ENCODE data around the gene ZNF500. TPM values are rescaled to one million over a fixed set of nuclear protein-coding genes. Genes with fewer than 3 reads are reported as not detected.
"Not testable (repeated sequence)": the region's sequence is repeated elsewhere in the genome, so short reads cannot be mapped to it uniquely, and the experiment has no call there.

The ZNF500 gene
- total RNA-seq, 4 donors from 2014 or later, result 11.0 to 31.2 (median 20.2) TPM

GRCh38 chr16:4787068-4787467 is 20.1 kb upstream of the ZNF500 start:
- no peak for TF ChIP-seq CTCF (IDR thresholded peaks at IDR 0.05)
- TF ChIP-seq POLR2A (IDR thresholded peaks at IDR 0.05), result no peak
- H3K27me3 ChIP-seq, result no peaks in the 10 kb centered on the region
- DNase-seq, result no peak
- no peaks in the 10 kb centered on the region for H3K4me1 ChIP-seq
- no peaks in the 10 kb centered on the region for H3K9me3 ChIP-seq
- no peak overlapping the region for H3K27ac ChIP-seq
- intact Hi-C loops (cut with DNase I; ENCODE audit: low total_unique reads), result no loop called here
- H3K4me3 ChIP-seq, result no peak overlapping the region
- H3K36me3 ChIP-seq, result no peaks in the 10 kb centered on the region

- Histone ChIP-seq H3K9me3 (no peaks in the 10 kb centered on the region), H3K4me1 (no peaks in the 10 kb centered on the region), H3K27me3 (no peaks in the 10 kb centered on the region), H3K4me3 (no peak overlapping the region), H3K36me3 (no peaks in the 10 kb centered on the region), H3K27ac (no peak overlapping the region)
- DNase-seq, result no peak
- no peak for TF ChIP-seq CTCF (IDR thresholded peaks at IDR 0.05)
- intact Hi-C loops (cut with DNase I; ENCODE audit: low total_unique reads), result no loop called here
Measured at GRCh38 chr16:4785758-4786433, 18.9 kb upstream of the ZNF500 start.

GRCh38 chr16:4784444-4784987 is 17.6 kb upstream of the ZNF500 start:
- H3K4me1 ChIP-seq; H3K4me3 ChIP-seq; H3K9me3 ChIP-seq; H3K36me3 ChIP-seq; DNase-seq; H3K27ac ChIP-seq; intact Hi-C loops (cut with DNase I; ENCODE audit: low total_unique reads); H3K27me3 ChIP-seq: not testable (repeated sequence)

GRCh38 chr16:4783951-4784336 is 17.0 kb upstream of the ZNF500 start:
- H3K4me3 ChIP-seq, result no peak overlapping the region
- H3K27me3 ChIP-seq, result no peaks in the 10 kb centered on the region
- H3K9me3 ChIP-seq, result no peaks in the 10 kb centered on the region
- no peaks in the 10 kb centered on the region for H3K4me1 ChIP-seq
- no peak overlapping the region for H3K27ac ChIP-seq
- no peak for TF ChIP-seq CTCF (IDR thresholded peaks at IDR 0.05)
- TF ChIP-seq POLR2A (IDR thresholded peaks at IDR 0.05), result no peak
- intact Hi-C loops (cut with DNase I; ENCODE audit: low total_unique reads), result no loop called here
- DNase-seq, result no peak
- no peaks in the 10 kb centered on the region for H3K36me3 ChIP-seq

- H3K4me1 ChIP-seq, result no peaks in the 10 kb centered on the region
- H3K4me3 ChIP-seq, result no peak overlapping the region
- no peaks in the 10 kb centered on the region for H3K9me3 ChIP-seq
- no peak for DNase-seq
- no peak for TF ChIP-seq POLR2A (IDR thresholded peaks at IDR 0.05)
- no peak for TF ChIP-seq CTCF (IDR thresholded peaks at IDR 0.05)
- H3K27me3 ChIP-seq, result no peaks in the 10 kb centered on the region
- H3K27ac ChIP-seq, result no peak overlapping the region
- intact Hi-C loops (cut with DNase I; ENCODE audit: low total_unique reads), result no loop called here
- H3K36me3 ChIP-seq, result no peaks in the 10 kb centered on the region
Measured at GRCh38 chr16:4783251-4783950, 16.4 kb upstream of the ZNF500 start.

All from uterus (tissue), 4 donors.